Erythroblast (primary cell): Measurements from ENCODE around the gene ANTXR1.
"Not testable (repeated sequence)": the region's sequence is repeated elsewhere in the genome, so short reads cannot be mapped to it uniquely, and the experiment has no call there.

Experiments
- GATA1 ChIP-seq: IDR thresholded peaks from 2 replicates; pipeline ENCODE4 v1.6.1; 2011; ENCODE audit warnings: low read depth, mild to moderate bottlenecking, control low read depth, low read length, moderate library complexity
- POLR2A ChIP-seq: IDR thresholded peaks from 2 replicates; pipeline ENCODE4 v1.6.1; 2011; ENCODE audit warnings: mild to moderate bottlenecking, low read length

DNA sequence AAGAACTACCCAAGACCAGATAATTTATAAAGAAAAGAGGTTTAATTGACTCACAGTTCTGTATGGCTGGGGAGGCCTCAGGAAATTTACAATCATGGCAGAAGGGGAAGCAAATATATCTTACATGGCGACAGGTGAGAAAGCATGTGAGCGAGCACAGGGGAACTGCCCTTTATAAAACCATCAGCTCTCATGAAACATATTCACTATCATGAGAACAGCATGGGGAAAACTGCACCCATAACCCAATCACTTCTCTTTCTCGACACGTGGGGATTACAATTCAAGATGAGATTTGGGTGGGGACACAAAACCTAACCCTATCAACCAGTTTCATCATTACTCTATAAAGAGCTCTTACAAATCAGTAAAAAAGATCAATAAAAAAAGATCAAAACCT, 222.9 kb downstream of the ANTXR1 start:
- not testable (repeated sequence) for TF ChIP-seq POLR2A, GATA1
